Breast epithelium (tissue), 3 donors: ENCODE data around the gene AQP9.
"Not testable (repeated sequence)": the region's sequence is repeated elsewhere in the genome, so short reads cannot be mapped to it uniquely, and the experiment has no call there.

Experiments used
- POLR2A ChIP-seq: fragments of 450-650 bp; IDR thresholded peaks from one replicate; pipeline ENCODE4 v1.6.1; 2016; ENCODE audit warnings: antibody characterized with exemption, mild to moderate bottlenecking, moderate library complexity
- POLR2AphosphoS5 ChIP-seq, 3 donors: sonication (generic); formaldehyde crosslinking; IDR thresholded peaks; one replicate each; pipeline ENCODE4 v1.6.1; 2017; ENCODE audit warnings: antibody characterized with exemption in 3 of 3
- TF ChIP-seq, protein P1 (sequence below), 3 donors: fragments of 450-650 bp; IDR thresholded peaks; one replicate each; pipeline ENCODE4 v1.5.1; 2016 to 2017; ENCODE audit warnings: antibody characterized with exemption in 3 of 3, mild to moderate bottlenecking in 3 of 3, moderate library complexity in 3 of 3

DNA sequence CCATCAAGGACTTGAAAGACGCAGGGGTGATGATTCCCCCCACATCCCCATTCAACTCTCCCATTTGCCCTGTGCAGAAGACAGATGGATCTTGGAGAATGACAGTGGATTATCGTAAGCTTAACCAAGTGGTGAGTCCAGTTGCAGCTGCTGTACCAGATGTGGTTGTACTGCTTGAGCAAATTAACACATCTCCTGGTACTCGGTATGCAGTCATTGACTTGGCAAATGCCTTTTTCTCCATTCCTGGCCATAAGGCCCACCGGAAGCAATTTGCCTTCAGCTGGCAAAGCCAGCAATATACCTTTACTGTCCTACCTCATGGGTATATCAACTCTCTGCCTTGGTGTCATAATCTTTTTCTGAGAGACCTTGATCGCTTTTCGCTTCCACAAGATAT is 70.0 kb downstream of the AQP9 start:
- TF ChIP-seq, protein P1, sequence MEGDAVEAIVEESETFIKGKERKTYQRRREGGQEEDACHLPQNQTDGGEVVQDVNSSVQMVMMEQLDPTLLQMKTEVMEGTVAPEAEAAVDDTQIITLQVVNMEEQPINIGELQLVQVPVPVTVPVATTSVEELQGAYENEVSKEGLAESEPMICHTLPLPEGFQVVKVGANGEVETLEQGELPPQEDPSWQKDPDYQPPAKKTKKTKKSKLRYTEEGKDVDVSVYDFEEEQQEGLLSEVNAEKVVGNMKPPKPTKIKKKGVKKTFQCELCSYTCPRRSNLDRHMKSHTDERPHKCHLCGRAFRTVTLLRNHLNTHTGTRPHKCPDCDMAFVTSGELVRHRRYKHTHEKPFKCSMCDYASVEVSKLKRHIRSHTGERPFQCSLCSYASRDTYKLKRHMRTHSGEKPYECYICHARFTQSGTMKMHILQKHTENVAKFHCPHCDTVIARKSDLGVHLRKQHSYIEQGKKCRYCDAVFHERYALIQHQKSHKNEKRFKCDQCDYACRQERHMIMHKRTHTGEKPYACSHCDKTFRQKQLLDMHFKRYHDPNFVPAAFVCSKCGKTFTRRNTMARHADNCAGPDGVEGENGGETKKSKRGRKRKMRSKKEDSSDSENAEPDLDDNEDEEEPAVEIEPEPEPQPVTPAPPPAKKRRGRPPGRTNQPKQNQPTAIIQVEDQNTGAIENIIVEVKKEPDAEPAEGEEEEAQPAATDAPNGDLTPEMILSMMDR (IDR thresholded peaks at IDR 0.05) = not testable (repeated sequence)
- not testable (repeated sequence) for TF ChIP-seq POLR2AphosphoS5 (IDR thresholded peaks at IDR 0.05); POLR2A
